Neural cell (in vitro differentiated cells): Measurements from ENCODE around the gene PRELID3B. TPM values are rescaled to one million over a fixed set of nuclear protein-coding genes. Genes with fewer than 3 reads are reported as not detected.

Experiments used
- H2AFZ ChIP-seq: fragments of 200-600, 300-800 bp; sonication (generic), shearing (Covaris generic); 2 replicates; pipeline ENCODE4 v1.6.0; 2014; ENCODE audit warnings: low read depth, mild to moderate bottlenecking, antibody characterized with exemption, low read length, moderate library complexity
- H3F3A ChIP-seq: fragments of 200-600 bp; shearing (Covaris generic); 2 replicates; pipeline ENCODE4 v1.6.1; 2016; ENCODE audit warnings: mild to moderate bottlenecking, moderate library complexity, mixed read lengths, antibody characterized with exemption, low read length; ENCODE audit not compliant: insufficient read depth, poor library complexity, severe bottlenecking
- H3K27ac ChIP-seq: fragments of 200-600, 300-800 bp; sonication (generic), shearing (Covaris generic); 2 replicates; pipeline ENCODE4 v1.5.1; 2014; ENCODE audit warnings: mild to moderate bottlenecking, low read length, moderate library complexity
- H3K27me3 ChIP-seq: fragments of 300-800, 200-600 bp; sonication (generic), shearing (Covaris generic); 2 replicates; pipeline ENCODE4 v1.6.0; 2014; ENCODE audit warnings: mild to moderate bottlenecking, low read depth, low read length, moderate library complexity; ENCODE audit not compliant: insufficient read depth
- H3K36me3 ChIP-seq: fragments of 300-800, 200-600 bp; sonication (generic), shearing (Covaris generic); 2 replicates; pipeline ENCODE4 v1.5.1; 2014; ENCODE audit warnings: mild to moderate bottlenecking, antibody characterized with exemption, low read length, moderate library complexity; ENCODE audit not compliant: insufficient read depth
- H3K4me2 ChIP-seq: fragments of 300-800, 200-600 bp; sonication (generic), shearing (Covaris generic); 2 replicates; pipeline ENCODE4 v1.6.0; 2014; ENCODE audit warnings: mild to moderate bottlenecking, low read length
- H3K4me3 ChIP-seq: fragments of 300-800, 200-600 bp; sonication (generic), shearing (Covaris generic); 2 replicates; pipeline ENCODE4 v1.5.1; 2014; ENCODE audit warnings: mild to moderate bottlenecking, low read length, moderate library complexity
- H3K79me2 ChIP-seq: fragments of 200-600 bp; shearing (Covaris generic); replicated peaks from 2 replicates; pipeline ENCODE4 v1.6.0; 2014; ENCODE audit warnings: mild to moderate bottlenecking, low read length, moderate library complexity; ENCODE audit not compliant: insufficient read depth
- H3K9ac ChIP-seq: fragments of 300-800, 200-600 bp; sonication (generic), shearing (Covaris generic); 2 replicates; pipeline ENCODE4 v1.6.1; 2016; ENCODE audit warnings: mild to moderate bottlenecking, low read length, mixed read lengths
- H3K9me2 ChIP-seq: fragments of 200-600 bp; shearing (Covaris generic); 2 replicates; pipeline ENCODE4 v1.6.1; 2016; ENCODE audit warnings: mild to moderate bottlenecking, low read length, mixed read lengths; ENCODE audit not compliant: insufficient read depth
- H3K9me3 ChIP-seq: fragments of 200-600, 300-800 bp; sonication (generic), shearing (Covaris generic); 2 replicates; pipeline ENCODE4 v1.6.1; 2016; ENCODE audit warnings: mild to moderate bottlenecking, mixed run types, low read length, moderate library complexity, mixed read lengths
- H4K20me1 ChIP-seq: fragments of 200-600 bp; shearing (Covaris generic); 2 replicates; pipeline ENCODE4 v1.6.1; 2016; ENCODE audit warnings: mild to moderate bottlenecking, mixed run types; ENCODE audit not compliant: insufficient read depth
- EP300 ChIP-seq: fragments of 450-650 bp; conservative IDR thresholded peaks from 2 replicates; pipeline ENCODE4 v1.6.1; 2014; ENCODE audit warnings: antibody characterized with exemption, mild to moderate bottlenecking, moderate library complexity; ENCODE audit not compliant: poor library complexity, severe bottlenecking
- EZH2 ChIP-seq: fragments of 200-600, 300-800 bp; shearing (Covaris generic), sonication (generic); IDR thresholded peaks from 2 replicates; pipeline ENCODE4 v1.6.1; 2014; ENCODE audit warnings: antibody characterized with exemption, low read length, borderline replicate concordance, mild to moderate bottlenecking; ENCODE audit not compliant: insufficient read depth, poor library complexity, severe bottlenecking
- MXI1 ChIP-seq: fragments of 450-650 bp; conservative IDR thresholded peaks from 2 replicates; pipeline ENCODE4 v1.6.1; 2014; ENCODE audit warnings: antibody characterized with exemption, mild to moderate bottlenecking; ENCODE audit not compliant: poor library complexity, severe bottlenecking
- POLR2AphosphoS5 ChIP-seq: IDR thresholded peaks from 2 replicates; pipeline ENCODE4 v1.6.1; 2012
- RAD21 ChIP-seq: fragments of 450-650 bp; conservative IDR thresholded peaks from 2 replicates; pipeline ENCODE4 v1.6.1; 2014; ENCODE audit warnings: antibody characterized with exemption, mild to moderate bottlenecking, moderate library complexity
- REST ChIP-seq: IDR thresholded peaks from 2 replicates; pipeline ENCODE4 v1.6.1; 2012; ENCODE audit warnings: borderline replicate concordance
- SMC3 ChIP-seq: fragments of 450-650 bp; conservative IDR thresholded peaks from 2 replicates; pipeline ENCODE4 v1.6.1; 2014; ENCODE audit warnings: antibody characterized with exemption, mild to moderate bottlenecking, moderate library complexity; ENCODE audit not compliant: poor library complexity
- TAF1 ChIP-seq: IDR thresholded peaks from 2 replicates; pipeline ENCODE4 v1.6.1; 2012; ENCODE audit warnings: low read depth
- polyA plus RNA-seq: library from polyadenylated mRNA; depleted of rRNA; stranded (reverse); fragments of >200 nt; gene quantifications from 2 replicates; pipeline ENCODE4 v1.2.3, GENCODE V29; 2014
- TF ChIP-seq, protein P1 (sequence below): fragments of 450-650 bp; IDR thresholded peaks from 2 replicates; pipeline ENCODE4 v1.5.1; 2014; ENCODE audit warnings: antibody characterized with exemption, mild to moderate bottlenecking, moderate library complexity; ENCODE audit not compliant: poor library complexity, severe bottlenecking

PRELID3B gene
- polyA plus RNA-seq, 1 donor from 2014 or later: 50.5 TPM

DNA sequence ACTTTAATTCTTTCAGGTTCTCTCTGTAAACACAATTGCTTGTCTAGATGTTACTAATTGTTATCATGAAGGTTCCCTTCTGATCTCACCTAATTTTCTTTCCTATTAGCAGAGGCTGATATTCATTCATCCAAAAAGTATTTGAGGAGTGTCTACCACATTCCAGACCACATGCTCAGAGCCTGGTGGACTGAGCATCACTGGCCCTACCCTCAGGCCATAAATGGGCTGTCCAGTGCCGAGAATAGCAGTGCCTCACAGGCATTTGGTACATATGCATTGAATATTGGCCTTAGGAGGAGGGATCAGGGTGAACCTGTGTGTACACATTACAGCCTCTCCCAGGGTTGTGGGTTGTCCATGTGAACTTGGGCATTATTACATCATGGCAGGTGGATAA is 40.4 kb upstream of the PRELID3B start:
- TF ChIP-seq REST: no peak
- no peak for TF ChIP-seq EZH2
- TF ChIP-seq POLR2AphosphoS5: no peak
- TF ChIP-seq RAD21: no peak
- TF ChIP-seq TAF1: no peak

GRCh38 chr20:59082077-59082740 is 39.6 kb upstream of the PRELID3B start:
- no peaks in the 10 kb centered on the region for H3K9me2 ChIP-seq
- no peaks in the 10 kb centered on the region for H3K9me3 ChIP-seq
- H3K36me3 ChIP-seq: no peaks in the 10 kb centered on the region
- H3K4me3 ChIP-seq: no peak overlapping the region
- no peak overlapping the region for H3K9ac ChIP-seq
- no peak overlapping the region for H3K4me2 ChIP-seq
- H3K79me2 ChIP-seq: no peaks in the 10 kb centered on the region
- TF ChIP-seq SMC3 (no peak), POLR2AphosphoS5 (no peak), EZH2 (no peak), RAD21 (no peak), MXI1 (no peak), EP300 (no peak), REST (no peak), TAF1 (no peak)
- TF ChIP-seq, protein P1, sequence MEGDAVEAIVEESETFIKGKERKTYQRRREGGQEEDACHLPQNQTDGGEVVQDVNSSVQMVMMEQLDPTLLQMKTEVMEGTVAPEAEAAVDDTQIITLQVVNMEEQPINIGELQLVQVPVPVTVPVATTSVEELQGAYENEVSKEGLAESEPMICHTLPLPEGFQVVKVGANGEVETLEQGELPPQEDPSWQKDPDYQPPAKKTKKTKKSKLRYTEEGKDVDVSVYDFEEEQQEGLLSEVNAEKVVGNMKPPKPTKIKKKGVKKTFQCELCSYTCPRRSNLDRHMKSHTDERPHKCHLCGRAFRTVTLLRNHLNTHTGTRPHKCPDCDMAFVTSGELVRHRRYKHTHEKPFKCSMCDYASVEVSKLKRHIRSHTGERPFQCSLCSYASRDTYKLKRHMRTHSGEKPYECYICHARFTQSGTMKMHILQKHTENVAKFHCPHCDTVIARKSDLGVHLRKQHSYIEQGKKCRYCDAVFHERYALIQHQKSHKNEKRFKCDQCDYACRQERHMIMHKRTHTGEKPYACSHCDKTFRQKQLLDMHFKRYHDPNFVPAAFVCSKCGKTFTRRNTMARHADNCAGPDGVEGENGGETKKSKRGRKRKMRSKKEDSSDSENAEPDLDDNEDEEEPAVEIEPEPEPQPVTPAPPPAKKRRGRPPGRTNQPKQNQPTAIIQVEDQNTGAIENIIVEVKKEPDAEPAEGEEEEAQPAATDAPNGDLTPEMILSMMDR: no peak
- no peak overlapping the region for H3K27ac ChIP-seq
- no peaks in the 10 kb centered on the region for H3F3A ChIP-seq
- H2AFZ ChIP-seq: no peak overlapping the region
- H3K27me3 ChIP-seq: no peaks in the 10 kb centered on the region
- no peaks in the 10 kb centered on the region for H4K20me1 ChIP-seq

More for the DNA sequence above, 40.4 kb upstream of the PRELID3B start:
- H4K20me1 ChIP-seq: no peaks in the 10 kb centered on the region
- H3K27me3 ChIP-seq: no peaks in the 10 kb centered on the region
- H3K36me3 ChIP-seq: no peaks in the 10 kb centered on the region
- H3K79me2 ChIP-seq: no peaks in the 10 kb centered on the region
- H3K9me2 ChIP-seq: no peaks in the 10 kb centered on the region
- no peak overlapping the region for H3K4me3 ChIP-seq
- no peak overlapping the region for H2AFZ ChIP-seq
- H3K9ac ChIP-seq: no peak overlapping the region
- no peaks in the 10 kb centered on the region for H3K9me3 ChIP-seq
- no peak overlapping the region for H3K4me2 ChIP-seq
- H3K27ac ChIP-seq: no peak overlapping the region
- H3F3A ChIP-seq: no peaks in the 10 kb centered on the region
